Measurements from ENCODE around the gene NHERF1.

DNA sequence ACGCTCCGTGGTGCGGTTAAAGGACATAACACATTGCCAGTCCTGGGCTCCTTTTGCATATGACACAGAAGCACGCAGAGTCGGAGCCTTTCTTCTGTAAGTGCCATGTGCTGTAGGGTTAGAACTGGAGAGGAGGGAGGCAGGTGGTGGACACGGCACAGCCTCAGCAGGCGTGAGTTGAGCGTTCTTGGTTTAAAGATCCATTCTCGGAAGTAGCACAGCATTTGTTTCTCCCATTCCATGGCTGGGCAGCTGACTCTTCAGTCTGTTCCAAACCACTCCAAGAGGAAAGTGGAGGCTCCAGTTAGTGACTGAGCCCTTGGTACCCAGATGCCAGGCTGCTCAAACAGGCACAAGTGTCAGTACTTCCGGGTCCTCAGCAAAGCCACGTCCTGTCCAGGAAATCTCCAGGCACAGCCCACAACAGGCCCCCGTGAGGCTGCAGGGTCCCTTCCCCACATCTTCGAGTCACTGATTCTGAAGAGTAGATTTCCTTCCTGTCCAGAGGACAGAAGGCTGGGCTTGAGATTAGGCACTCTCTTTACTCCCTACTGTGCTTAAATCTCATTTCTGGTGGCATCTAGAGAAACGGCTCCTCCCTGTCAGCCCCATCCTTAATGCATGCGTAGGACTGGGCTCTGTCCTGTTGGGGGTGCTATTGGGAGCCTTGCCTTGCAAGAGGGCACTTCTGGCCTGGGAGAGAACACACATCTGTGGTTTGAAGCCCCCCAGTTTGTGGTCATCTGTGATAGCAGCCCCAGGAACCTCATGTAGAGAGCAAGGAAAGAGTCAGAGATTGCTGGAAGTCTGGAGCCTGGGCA is 67.3 kb downstream of the NHERF1 start:
- TF ChIP-seq, protein P1, sequence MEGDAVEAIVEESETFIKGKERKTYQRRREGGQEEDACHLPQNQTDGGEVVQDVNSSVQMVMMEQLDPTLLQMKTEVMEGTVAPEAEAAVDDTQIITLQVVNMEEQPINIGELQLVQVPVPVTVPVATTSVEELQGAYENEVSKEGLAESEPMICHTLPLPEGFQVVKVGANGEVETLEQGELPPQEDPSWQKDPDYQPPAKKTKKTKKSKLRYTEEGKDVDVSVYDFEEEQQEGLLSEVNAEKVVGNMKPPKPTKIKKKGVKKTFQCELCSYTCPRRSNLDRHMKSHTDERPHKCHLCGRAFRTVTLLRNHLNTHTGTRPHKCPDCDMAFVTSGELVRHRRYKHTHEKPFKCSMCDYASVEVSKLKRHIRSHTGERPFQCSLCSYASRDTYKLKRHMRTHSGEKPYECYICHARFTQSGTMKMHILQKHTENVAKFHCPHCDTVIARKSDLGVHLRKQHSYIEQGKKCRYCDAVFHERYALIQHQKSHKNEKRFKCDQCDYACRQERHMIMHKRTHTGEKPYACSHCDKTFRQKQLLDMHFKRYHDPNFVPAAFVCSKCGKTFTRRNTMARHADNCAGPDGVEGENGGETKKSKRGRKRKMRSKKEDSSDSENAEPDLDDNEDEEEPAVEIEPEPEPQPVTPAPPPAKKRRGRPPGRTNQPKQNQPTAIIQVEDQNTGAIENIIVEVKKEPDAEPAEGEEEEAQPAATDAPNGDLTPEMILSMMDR (IDR thresholded peaks at IDR 0.05): no peak
- TF ChIP-seq POLR2A (IDR thresholded peaks at IDR 0.05; ENCODE audit: low read depth) (no peak), POLR2AphosphoS5 (IDR thresholded peaks at IDR 0.05) (no peak), EP300 (IDR thresholded peaks at IDR 0.05) (no peak)
